ENCODE results near the gene AURKAIP1. TPM values are rescaled to one million over a fixed set of nuclear protein-coding genes. Genes with fewer than 3 reads are reported as not detected.

Gene AURKAIP1
- total and polyA plus RNA-seq, 9 of the 15 experiments (the other 6 are each of a cell fraction or from before 2014, with no cell fraction given), result 7.8 to 478 (median 92.0) TPM

DNA sequence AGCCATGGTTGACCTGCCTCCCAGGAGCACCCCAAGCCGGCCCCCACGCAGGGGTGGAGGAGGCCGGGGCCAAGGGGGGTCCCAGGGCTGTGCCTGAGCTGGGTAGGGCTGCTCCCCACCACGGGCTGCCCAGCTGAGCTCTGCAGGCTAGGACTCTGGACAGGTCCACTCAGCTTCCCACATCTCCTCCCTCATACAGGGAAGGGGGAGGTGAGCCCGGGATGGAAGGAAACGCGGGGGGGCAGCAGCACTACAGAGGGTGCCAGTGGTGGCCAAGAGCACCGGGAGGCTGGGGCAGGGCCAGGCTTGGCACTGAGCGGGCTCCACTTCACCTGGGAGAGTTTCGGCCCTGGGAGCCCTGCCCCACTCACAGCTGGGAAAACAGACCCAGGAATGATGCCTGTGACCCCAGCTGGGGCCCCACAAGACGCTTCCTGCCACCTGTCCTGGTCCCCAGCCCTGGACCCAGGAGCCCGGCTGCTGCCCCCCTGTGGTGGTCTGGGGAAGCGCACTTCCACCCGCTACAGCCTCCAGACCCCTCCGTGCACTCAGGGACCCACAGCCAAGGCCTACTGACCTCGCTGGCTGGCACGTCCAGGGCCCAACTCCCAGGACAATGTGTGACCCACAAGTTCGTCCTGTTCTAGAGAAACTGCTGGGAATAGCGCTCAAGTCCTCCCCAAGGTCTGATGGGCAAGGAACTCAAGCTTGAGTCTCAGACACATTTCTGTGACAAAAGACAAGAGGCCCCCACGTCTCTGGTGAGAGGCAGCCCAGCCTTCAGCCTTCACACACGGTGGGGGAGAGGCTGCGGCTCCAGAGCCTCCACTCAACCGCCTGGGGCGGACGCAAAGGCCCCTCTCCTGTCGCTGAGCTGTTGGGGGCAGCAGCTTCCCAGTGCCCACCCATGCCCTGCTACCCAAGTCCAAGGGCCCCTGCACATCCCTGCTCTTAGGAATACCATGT lies 3.0 kb downstream of the AURKAIP1 start (continued):
- TF ChIP-seq, protein P1, sequence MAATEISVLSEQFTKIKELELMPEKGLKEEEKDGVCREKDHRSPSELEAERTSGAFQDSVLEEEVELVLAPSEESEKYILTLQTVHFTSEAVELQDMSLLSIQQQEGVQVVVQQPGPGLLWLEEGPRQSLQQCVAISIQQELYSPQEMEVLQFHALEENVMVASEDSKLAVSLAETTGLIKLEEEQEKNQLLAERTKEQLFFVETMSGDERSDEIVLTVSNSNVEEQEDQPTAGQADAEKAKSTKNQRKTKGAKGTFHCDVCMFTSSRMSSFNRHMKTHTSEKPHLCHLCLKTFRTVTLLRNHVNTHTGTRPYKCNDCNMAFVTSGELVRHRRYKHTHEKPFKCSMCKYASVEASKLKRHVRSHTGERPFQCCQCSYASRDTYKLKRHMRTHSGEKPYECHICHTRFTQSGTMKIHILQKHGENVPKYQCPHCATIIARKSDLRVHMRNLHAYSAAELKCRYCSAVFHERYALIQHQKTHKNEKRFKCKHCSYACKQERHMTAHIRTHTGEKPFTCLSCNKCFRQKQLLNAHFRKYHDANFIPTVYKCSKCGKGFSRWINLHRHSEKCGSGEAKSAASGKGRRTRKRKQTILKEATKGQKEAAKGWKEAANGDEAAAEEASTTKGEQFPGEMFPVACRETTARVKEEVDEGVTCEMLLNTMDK (IDR thresholded peaks at IDR 0.05; ENCODE audit: borderline replicate concordance, insufficient read depth, low read depth, low read length, poor library complexity, severe bottlenecking), result peak; percentile 94
- TF ChIP-seq, protein P2, sequence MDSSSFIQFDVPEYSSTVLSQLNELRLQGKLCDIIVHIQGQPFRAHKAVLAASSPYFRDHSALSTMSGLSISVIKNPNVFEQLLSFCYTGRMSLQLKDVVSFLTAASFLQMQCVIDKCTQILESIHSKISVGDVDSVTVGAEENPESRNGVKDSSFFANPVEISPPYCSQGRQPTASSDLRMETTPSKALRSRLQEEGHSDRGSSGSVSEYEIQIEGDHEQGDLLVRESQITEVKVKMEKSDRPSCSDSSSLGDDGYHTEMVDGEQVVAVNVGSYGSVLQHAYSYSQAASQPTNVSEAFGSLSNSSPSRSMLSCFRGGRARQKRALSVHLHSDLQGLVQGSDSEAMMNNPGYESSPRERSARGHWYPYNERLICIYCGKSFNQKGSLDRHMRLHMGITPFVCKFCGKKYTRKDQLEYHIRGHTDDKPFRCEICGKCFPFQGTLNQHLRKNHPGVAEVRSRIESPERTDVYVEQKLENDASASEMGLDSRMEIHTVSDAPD (CRISPR knock-in tag; IDR thresholded peaks at IDR 0.05), result no peak
- TF ChIP-seq, protein P3, sequence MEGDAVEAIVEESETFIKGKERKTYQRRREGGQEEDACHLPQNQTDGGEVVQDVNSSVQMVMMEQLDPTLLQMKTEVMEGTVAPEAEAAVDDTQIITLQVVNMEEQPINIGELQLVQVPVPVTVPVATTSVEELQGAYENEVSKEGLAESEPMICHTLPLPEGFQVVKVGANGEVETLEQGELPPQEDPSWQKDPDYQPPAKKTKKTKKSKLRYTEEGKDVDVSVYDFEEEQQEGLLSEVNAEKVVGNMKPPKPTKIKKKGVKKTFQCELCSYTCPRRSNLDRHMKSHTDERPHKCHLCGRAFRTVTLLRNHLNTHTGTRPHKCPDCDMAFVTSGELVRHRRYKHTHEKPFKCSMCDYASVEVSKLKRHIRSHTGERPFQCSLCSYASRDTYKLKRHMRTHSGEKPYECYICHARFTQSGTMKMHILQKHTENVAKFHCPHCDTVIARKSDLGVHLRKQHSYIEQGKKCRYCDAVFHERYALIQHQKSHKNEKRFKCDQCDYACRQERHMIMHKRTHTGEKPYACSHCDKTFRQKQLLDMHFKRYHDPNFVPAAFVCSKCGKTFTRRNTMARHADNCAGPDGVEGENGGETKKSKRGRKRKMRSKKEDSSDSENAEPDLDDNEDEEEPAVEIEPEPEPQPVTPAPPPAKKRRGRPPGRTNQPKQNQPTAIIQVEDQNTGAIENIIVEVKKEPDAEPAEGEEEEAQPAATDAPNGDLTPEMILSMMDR (IDR thresholded peaks at IDR 0.05 in 2 of 3, conservative IDR thresholded peaks at IDR 0.05 in 1 of 3; ENCODE audit: insufficient read depth in 2 of 3, low read depth in 1 of 3, low read length in 3 of 3), result peak; percentile 83 to 97 (median 94)
- no peak for TF ChIP-seq ZNF146 (CRISPR knock-in tag; IDR thresholded peaks at IDR 0.05; ENCODE audit: unreplicated experiment)
- no peak; a peak in 1 of 4 replicates for TF ChIP-seq SIN3A (IDR thresholded peaks at IDR 0.05; ENCODE audit: borderline replicate concordance in 2 of 2, control insufficient read depth in 1 of 2, low read depth in 2 of 2, low read length in 2 of 2)
- TF ChIP-seq ATF7 (IDR thresholded peaks at IDR 0.05), result 0 out of 2 replicates have a peak, but pooled peaks have one; percentile 18
- TF ChIP-seq ZNF282 (CRISPR knock-in tag; IDR thresholded peaks at IDR 0.05), result peak; percentile 30; the same call in 1 of the 2 replicates
- peak; percentile 69 for TF ChIP-seq RBFOX2 (IDR thresholded peaks at IDR 0.05; ENCODE audit: low read depth, low read length)
- no peak for TF ChIP-seq ZNF444 (CRISPR knock-in tag; IDR thresholded peaks at IDR 0.05)
- TF ChIP-seq, protein P4, sequence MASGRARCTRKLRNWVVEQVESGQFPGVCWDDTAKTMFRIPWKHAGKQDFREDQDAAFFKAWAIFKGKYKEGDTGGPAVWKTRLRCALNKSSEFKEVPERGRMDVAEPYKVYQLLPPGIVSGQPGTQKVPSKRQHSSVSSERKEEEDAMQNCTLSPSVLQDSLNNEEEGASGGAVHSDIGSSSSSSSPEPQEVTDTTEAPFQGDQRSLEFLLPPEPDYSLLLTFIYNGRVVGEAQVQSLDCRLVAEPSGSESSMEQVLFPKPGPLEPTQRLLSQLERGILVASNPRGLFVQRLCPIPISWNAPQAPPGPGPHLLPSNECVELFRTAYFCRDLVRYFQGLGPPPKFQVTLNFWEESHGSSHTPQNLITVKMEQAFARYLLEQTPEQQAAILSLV (tag; IDR thresholded peaks at IDR 0.05), result no peak
- 0 out of 2 replicates have a peak, but pooled peaks have one; percentile 69 for TF ChIP-seq ILF3 (IDR thresholded peaks at IDR 0.05; ENCODE audit: borderline replicate concordance)
- 0 out of 2 replicates have a peak, but pooled peaks have one; percentile 44 for TF ChIP-seq MYNN (IDR thresholded peaks at IDR 0.05)
- TF ChIP-seq MYNN (CRISPR knock-in tag; IDR thresholded peaks at IDR 0.05), result no peak
- no peak for TF ChIP-seq SRSF1 (IDR thresholded peaks at IDR 0.05; ENCODE audit: low read depth, low read length)
- TF ChIP-seq, protein P5, sequence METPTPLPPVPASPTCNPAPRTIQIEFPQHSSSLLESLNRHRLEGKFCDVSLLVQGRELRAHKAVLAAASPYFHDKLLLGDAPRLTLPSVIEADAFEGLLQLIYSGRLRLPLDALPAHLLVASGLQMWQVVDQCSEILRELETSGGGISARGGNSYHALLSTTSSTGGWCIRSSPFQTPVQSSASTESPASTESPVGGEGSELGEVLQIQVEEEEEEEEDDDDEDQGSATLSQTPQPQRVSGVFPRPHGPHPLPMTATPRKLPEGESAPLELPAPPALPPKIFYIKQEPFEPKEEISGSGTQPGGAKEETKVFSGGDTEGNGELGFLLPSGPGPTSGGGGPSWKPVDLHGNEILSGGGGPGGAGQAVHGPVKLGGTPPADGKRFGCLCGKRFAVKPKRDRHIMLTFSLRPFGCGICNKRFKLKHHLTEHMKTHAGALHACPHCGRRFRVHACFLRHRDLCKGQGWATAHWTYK (CRISPR knock-in tag; IDR thresholded peaks at IDR 0.05), result 0 out of 2 replicates have a peak, but pooled peaks have one; percentile 17
- TF ChIP-seq CBX1 (IDR thresholded peaks at IDR 0.05; ENCODE audit: low read depth), result peak; percentile 55; the same call in 1 of the 2 replicates
- TF ChIP-seq FOXA3 (CRISPR knock-in tag; conservative IDR thresholded peaks at IDR 0.05 in 1 of 2, IDR thresholded peaks at IDR 0.05 in 1 of 2), result 0 out of 4 replicates have a peak, but pooled peaks of 1 of the 2 experiments have one; percentile 9

All from K562 (cell line).